ENCODE results near the gene PWWP2A.
"Not testable (repeated sequence)": the region's sequence is repeated elsewhere in the genome, so short reads cannot be mapped to it uniquely, and the experiment has no call there.

Gene PWWP2A, protein sequence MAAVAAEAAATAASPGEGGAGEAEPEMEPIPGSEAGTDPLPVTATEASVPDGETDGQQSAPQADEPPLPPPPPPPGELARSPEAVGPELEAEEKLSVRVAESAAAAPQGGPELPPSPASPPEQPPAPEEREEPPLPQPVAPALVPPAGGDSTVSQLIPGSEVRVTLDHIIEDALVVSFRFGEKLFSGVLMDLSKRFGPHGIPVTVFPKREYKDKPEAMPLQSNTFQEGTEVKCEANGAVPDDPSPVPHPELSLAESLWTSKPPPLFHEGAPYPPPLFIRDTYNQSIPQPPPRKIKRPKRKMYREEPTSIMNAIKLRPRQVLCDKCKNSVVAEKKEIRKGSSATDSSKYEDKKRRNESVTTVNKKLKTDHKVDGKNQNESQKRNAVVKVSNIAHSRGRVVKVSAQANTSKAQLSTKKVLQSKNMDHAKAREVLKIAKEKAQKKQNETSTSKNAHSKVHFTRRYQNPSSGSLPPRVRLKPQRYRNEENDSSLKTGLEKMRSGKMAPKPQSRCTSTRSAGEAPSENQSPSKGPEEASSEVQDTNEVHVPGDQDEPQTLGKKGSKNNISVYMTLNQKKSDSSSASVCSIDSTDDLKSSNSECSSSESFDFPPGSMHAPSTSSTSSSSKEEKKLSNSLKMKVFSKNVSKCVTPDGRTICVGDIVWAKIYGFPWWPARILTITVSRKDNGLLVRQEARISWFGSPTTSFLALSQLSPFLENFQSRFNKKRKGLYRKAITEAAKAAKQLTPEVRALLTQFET

GRCh38 chr5:160119142-160119904, at the start of gene PWWP2A:
Gene PWWP2A, minus strand, starts transcription at chr5:160119450. Its CDS starts 62 bp downstream, at chr5:160119388.
- DNase-seq, result peak; percentile 40

GRCh38 chr5:160167624-160168165, 48.4 kb upstream of the PWWP2A start:
- DNase-seq, result no peak

DNA sequence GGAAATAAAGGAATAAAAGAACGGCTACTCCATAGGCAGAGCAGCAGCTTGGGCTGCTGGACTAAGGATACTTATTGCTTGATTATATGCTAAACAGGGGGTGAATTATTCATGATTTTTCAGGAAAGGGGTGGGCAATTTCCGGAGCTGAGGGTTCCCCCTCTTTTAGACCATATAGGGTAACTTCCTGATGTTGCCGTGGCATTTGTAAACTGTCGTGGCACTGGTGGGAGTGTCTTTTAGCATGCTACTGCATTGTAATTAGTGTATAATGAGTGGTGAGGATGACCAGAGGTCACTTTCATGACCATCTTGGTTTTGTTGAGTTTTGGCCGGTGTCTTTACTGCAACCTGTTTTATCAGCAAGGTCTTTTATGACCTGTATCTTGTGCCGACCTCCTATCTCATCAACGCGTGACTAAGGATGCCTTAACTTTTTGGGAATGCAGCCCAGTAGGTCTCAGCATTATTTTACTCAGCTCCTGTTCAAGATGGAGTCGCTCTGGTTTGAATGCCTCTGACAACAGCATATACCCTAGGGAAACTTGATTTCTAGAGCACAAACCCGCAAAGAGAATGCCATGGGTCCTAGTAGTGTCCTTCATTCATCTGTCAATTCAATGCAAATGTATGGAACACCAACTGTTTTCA, 47.8 kb upstream of the PWWP2A start:
- no peak for DNase-seq

DNA sequence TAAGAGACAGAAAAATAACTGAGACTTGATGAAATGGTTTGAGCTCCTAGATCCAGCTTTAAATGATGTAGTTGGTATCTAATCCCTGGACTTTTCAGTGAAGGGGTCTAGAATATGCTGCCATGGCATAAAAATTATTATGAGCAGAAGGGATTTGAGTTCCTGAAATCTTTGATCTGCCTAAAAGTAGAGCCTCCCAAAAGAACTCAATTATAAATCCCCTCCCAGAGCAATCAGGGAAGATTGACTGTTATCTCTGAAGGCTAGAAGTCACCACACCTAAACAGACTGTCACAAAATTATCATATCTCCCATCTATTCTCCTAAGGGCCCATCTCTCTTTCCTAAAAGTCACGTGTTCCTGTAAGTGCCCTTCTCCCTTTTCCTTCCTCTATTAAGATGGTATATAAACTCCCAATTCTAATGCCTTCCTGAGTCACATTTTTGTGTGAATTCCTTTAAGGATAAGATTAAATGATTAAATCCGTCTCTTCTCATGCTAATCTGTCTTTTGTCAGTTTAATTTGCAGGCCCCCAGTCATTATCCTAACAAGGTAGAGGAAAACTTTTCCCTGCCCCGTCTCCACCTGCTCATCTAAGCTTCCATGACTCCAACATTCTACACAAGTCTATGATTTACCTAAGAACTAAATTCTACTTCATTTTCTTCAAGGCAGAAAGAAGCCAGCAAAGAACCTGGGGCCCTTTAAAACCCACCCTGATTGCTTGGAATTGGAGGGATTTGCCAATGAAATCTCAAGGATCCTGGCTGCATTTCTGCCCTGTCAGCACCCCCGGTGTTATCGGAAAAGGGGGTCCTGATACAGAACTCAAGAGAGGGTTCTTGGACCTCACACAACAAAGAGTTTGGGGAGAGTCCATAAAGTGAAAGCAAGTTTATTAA, 47.1 kb upstream of the PWWP2A start:
- no peak for DNase-seq

DNA sequence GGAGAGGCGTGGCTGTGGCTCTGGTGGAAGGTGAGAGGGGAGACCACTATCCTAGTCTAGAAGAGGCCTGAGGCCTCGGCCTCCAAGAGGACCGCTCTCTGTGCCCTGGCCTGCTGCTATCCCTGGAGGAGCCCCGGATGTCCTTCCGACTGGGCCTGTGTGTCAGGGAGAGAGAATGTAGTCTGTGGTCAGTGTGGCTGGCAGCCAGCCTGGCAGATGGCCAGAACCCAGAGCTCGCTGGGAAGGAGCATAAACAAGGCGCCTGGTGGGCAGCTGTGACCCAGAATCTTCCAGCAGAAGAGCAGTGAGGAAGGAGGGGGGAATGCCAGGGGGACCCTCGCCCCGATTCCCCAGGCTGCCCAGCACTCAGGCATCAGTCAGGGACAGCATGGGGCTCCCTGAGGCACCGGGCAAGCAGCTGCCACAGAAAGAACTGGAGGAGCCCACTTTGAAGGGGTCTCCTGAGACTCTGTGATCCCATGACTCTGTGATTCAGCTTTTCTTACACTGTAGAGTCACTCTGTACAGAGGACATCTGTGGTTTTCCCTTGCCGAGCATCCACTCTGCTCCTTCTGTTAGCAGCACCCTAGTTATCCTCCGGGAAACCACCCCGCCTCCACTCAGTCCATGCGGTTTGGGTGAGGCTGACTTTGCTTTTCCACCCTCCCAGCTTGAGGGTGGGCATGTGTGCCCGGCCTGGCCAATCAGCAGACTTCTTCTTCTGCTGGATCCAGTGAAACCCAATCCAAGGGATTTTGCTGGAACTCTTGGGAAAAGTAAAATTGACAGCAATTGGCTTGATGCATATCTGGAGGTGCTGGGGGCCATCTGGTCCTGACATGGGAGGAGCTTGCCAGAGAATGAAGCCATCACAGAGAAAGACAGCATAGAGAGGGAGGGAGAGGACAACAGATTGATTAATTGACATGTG, 46.2 kb upstream of the PWWP2A start:
- DNase-seq, result no peak

DNA sequence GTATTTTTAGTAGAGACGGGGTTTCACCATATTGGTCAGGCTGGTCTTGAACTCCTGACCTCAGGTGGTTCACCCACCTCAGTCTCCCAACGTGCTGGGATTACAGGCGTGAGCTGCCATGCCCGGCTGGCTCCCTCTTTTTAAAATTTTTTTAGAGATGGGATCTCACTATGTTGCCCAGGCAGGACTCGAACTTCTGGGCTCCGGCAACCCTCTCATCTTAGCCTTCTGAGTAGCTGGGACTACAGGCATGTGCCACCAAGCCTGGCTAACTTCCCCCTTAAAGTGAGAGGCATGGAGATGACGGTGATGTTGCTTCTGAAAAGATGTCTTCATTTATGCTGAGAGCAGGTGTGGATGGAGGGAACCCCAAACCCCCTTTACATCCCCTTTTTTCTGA, 43.7 kb upstream of the PWWP2A start:
- no peak for DNase-seq

DNA sequence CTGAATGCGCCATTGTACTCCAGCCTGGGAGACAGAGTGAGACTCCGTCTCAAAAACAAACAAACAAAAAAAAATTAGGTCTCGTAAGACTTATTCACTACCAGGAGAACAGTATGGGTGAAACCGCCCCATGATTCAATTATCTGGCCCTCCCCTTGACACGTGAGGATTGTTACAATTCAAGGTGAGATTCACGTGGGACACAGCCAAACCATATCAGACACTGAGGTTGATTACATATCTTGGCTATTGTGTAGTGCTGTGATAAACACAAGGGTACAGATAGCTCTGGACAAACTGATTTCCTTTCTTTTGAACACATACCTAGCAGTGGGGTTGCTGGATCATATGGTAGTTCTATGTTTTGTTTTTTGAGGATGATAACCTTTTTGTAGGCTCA, 42.4 kb upstream of the PWWP2A start:
- no peak for DNase-seq

GRCh38 chr5:160160875-160161274, 41.6 kb upstream of the PWWP2A start:
- not testable (repeated sequence) for DNase-seq

- no peak for DNase-seq
Measured at GRCh38 chr5:160159991-160160792, 40.9 kb upstream of the PWWP2A start.

- DNase-seq, result no peak
Measured at GRCh38 chr5:160158087-160158486, 38.8 kb upstream of the PWWP2A start.

DNA sequence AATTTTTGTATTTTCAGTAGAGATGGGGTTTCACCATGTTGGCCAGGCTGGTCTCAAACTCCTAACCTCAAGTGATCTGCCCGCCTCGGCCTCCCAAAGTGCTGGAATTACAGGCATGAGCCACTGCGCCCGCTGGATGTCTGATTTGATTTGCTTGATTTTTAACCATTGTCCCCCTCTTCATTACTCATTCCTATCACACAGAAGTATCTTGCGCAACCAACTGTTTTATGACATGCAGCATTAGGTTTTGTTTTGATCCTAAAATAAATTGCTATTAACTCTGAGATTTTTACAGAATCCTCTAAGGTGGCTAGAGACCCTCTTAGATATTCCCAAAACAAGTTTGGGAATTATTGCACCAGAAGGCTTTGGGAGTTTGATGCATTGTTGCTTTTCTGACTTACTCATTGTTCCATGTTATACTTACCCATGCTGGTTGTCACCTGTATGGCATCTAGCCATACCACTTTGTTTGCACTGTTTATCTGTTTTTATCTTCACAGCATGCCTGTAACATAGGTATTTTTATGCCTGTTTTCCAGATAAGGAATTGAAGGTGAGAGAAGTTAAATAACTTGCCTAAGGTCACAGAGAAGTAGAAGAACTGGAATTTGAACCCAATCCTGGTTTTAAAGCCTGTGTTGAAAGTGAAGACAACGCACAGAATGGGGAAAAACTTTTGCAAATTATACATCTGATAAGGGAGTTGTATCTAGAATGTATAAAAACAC, 35.9 kb upstream of the PWWP2A start:
- no peak for DNase-seq

GRCh38 chr5:160152901-160153300, 33.7 kb upstream of the PWWP2A start:
- DNase-seq, result no peak

GRCh38 chr5:160152287-160152686, 33.0 kb upstream of the PWWP2A start:
- no peak for DNase-seq

GRCh38 chr5:160151017-160151416, 31.8 kb upstream of the PWWP2A start:
- no peak for DNase-seq

GRCh38 chr5:160150381-160150780, 31.1 kb upstream of the PWWP2A start:
- no peak for DNase-seq

DNA sequence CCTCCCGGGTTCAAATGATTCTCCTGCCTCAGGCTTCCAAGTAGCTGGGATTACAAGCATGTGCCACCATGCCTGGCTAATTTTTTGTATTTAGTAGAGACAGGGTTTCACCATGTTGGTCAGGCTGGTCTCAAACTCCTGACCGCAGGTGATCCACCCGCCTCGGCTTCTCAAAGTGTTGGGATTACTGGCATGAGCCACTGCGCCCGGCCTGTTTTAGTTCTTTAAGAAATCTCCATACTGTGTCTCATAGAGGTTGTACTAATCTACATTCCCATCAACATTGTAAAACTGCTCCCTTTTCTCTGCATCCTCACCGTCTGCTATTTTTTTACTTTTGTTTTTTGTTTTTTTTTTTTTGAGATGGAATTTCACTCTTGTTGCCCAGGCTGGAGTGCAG, 25.2 kb upstream of the PWWP2A start:
- DNase-seq, result not testable (repeated sequence)

- DNase-seq, result no peak
Measured at GRCh38 chr5:160134332-160134731, 15.1 kb upstream of the PWWP2A start.

DNA sequence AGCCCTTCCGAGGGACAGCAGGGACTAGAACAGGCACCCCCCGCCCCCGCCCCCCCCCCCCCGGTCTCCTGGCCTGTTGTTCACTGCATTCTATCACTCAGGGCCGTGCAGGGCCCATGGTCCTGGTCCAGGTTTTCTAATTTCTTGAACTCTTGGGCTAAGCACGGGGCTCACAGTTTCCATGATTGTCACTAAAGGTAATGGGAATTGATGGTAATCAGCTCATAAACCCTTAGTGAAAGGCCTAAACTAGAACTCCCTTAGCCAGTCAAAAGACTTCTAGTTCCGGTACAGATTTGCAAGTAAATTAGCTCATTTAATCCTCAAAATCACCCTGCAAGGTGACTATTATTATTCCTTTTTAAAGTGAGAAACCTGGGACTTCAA, 14.7 kb upstream of the PWWP2A start:
- DNase-seq, result no peak

Data from cortex of kidney (tissue), 1 donor.